Measurements from ENCODE around the gene NKX2-3. TPM values are rescaled to one million over a fixed set of nuclear protein-coding genes. Genes with fewer than 3 reads are reported as not detected.

Gene NKX2-3
- total RNA-seq, 1 donor from 2014 or later: not detected

DNA sequence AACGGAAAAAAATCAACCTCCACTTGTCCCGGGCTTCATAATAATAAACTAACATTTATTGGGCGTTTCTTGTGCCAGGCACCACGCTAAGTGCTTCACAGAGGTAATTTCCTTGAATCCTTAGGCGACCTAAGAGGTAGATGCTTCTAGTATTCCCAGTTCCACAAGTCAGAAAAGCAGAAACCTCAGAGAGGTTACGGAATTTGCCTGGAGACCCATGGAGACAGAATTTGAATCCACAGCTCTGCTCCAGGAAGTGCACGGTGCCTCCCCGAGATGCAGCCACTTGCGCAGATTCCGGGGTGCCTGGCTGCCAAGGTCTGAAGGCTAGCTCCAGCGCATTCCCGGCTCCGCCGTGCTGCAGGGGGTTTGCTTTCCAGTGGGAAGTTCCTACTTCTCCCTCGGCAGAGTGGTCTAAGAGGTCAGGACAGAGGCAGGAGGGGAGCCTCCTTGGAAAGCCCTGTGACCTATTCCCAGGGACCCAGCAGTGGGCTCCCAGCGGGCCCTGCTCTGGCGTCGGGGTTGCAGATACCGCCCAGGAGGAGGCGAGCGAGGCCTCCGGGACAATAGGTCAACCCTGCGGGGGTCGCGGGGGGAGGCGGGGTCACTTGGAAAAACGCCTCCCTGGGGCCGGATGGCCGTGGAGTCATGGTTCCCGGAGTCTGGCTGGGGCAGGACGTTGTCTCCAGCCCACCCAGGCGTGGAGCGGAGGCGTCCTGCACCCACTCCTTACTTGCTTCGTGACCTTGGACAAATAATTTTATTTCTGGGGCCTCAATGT is 10.1 kb upstream of the NKX2-3 start:
- TF ChIP-seq, protein P1, sequence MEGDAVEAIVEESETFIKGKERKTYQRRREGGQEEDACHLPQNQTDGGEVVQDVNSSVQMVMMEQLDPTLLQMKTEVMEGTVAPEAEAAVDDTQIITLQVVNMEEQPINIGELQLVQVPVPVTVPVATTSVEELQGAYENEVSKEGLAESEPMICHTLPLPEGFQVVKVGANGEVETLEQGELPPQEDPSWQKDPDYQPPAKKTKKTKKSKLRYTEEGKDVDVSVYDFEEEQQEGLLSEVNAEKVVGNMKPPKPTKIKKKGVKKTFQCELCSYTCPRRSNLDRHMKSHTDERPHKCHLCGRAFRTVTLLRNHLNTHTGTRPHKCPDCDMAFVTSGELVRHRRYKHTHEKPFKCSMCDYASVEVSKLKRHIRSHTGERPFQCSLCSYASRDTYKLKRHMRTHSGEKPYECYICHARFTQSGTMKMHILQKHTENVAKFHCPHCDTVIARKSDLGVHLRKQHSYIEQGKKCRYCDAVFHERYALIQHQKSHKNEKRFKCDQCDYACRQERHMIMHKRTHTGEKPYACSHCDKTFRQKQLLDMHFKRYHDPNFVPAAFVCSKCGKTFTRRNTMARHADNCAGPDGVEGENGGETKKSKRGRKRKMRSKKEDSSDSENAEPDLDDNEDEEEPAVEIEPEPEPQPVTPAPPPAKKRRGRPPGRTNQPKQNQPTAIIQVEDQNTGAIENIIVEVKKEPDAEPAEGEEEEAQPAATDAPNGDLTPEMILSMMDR (IDR thresholded peaks at IDR 0.05; ENCODE audit: insufficient read depth, low read depth, low read length): no peak
- peak; percentile 86 for TF ChIP-seq EZH2 (IDR thresholded peaks at IDR 0.05; ENCODE audit: insufficient read depth, low read length)
- Histone ChIP-seq H2AFZ (ENCODE audit: low read depth, low read length) (no peak overlapping the region), H3K27me3 (ENCODE audit: insufficient read depth, low read length) (peaks cover 85% of the 10 kb centered on the region), H3K4me3 (ENCODE audit: insufficient read depth, low read depth, low read length) (no peak overlapping the region), H3K9me3 (ENCODE audit: insufficient read depth, low read depth, low read length) (peaks cover 3% of the 10 kb centered on the region), H3K9ac (ENCODE audit: low read length) (no peak overlapping the region), H3K27ac (ENCODE audit: low read depth, low read length) (no peak overlapping the region), H3K79me2 (ENCODE audit: insufficient read depth, low read length) (no peaks in the 10 kb centered on the region), H4K20me1 (ENCODE audit: insufficient read depth, low read length) (peaks cover 4% of the 10 kb centered on the region), H3K36me3 (ENCODE audit: insufficient read depth, low read length) (no peaks in the 10 kb centered on the region), H3K4me2 (ENCODE audit: low read length) (peak overlapping the region; percentile 11), H3K4me1 (ENCODE audit: insufficient read depth, low read length) (no peaks in the 10 kb centered on the region)
- Mint-ChIP-seq H3K9me3 (ENCODE audit: unreplicated experiment) (peaks cover 26% of the 10 kb centered on the region), H3K27ac (ENCODE audit: unreplicated experiment) (peak overlapping the region; percentile 72), H3K36me3 (ENCODE audit: low read depth, unreplicated experiment) (no peaks in the 10 kb centered on the region), H3K27me3 (ENCODE audit: low read depth, unreplicated experiment) (peaks cover 92% of the 10 kb centered on the region), H3K4me1 (ENCODE audit: low read depth, unreplicated experiment) (no peaks in the 10 kb centered on the region), H3K4me3 (ENCODE audit: unreplicated experiment) (no peak overlapping the region)
- no peak for FAIRE-seq
- no peak for DNase-seq (ENCODE audit: low read depth)

DNA sequence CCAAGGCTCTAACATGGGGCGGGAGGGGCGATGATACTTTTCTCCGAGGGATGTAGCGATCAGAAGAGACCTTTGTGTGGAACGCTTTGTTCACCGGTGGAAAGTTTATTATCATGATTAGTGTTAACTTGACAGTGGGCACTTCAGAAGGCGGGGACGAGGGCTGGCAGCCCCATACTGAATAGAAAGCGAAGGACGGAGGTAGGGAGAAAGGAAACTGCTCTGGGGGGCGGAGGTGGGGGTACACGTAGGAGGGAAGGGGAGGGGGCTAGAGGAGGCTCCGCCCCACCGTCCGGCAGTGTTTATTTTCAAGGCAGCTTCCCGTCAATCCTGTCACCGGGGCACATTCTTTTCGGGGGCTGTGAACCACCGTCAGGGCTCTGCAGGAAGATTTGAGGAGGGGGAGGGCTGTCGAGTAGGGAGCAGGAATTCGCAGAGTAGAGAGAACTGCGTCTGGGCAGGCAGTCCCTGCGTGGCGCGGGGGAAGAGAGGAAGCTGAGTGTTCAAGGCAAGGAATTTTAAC is 9.4 kb upstream of the NKX2-3 start:
- no peaks in the 10 kb centered on the region for H3K36me3 Mint-ChIP-seq (ENCODE audit: low read depth, unreplicated experiment)
- no peak for DNase-seq (ENCODE audit: low read depth)
- H4K20me1 ChIP-seq (ENCODE audit: insufficient read depth, low read length): peaks cover 10% of the 10 kb centered on the region
- H3K27ac Mint-ChIP-seq (ENCODE audit: unreplicated experiment): peak overlapping the region; percentile 72
- H3K4me3 ChIP-seq (ENCODE audit: insufficient read depth, low read depth, low read length): no peak overlapping the region
- peaks cover 28% of the 10 kb centered on the region for H3K9me3 Mint-ChIP-seq (ENCODE audit: unreplicated experiment)
- no peak overlapping the region for H3K4me3 Mint-ChIP-seq (ENCODE audit: unreplicated experiment)
- peak overlapping the region; percentile 11 for H3K4me2 ChIP-seq (ENCODE audit: low read length)
- peaks cover 3% of the 10 kb centered on the region for H3K9me3 ChIP-seq (ENCODE audit: insufficient read depth, low read depth, low read length)
- H3K9ac ChIP-seq (ENCODE audit: low read length): no peak overlapping the region
- no peak for TF ChIP-seq EZH2 (IDR thresholded peaks at IDR 0.05; ENCODE audit: insufficient read depth, low read length)
- TF ChIP-seq, protein P1 (IDR thresholded peaks at IDR 0.05; ENCODE audit: insufficient read depth, low read depth, low read length): no peak
- H3K4me1 Mint-ChIP-seq (ENCODE audit: low read depth, unreplicated experiment): no peaks in the 10 kb centered on the region
- H3K27ac ChIP-seq (ENCODE audit: low read depth, low read length): no peak overlapping the region
- H3K36me3 ChIP-seq (ENCODE audit: insufficient read depth, low read length): no peaks in the 10 kb centered on the region
- FAIRE-seq: no peak
- H2AFZ ChIP-seq (ENCODE audit: low read depth, low read length): no peak overlapping the region
- H3K79me2 ChIP-seq (ENCODE audit: insufficient read depth, low read length): no peaks in the 10 kb centered on the region
- H3K4me1 ChIP-seq (ENCODE audit: insufficient read depth, low read length): no peaks in the 10 kb centered on the region
- H3K27me3 ChIP-seq (ENCODE audit: insufficient read depth, low read length): peaks cover 92% of the 10 kb centered on the region
- peaks cover 92% of the 10 kb centered on the region for H3K27me3 Mint-ChIP-seq (ENCODE audit: low read depth, unreplicated experiment)

Measured in astrocyte (in vitro differentiated cells and primary cell).